NCI-H2171 (cell line): ENCODE measurements around the gene AHCYL2.
"Not testable (repeated sequence)": the region's sequence is repeated elsewhere in the genome, so short reads cannot be mapped to it uniquely, and the experiment has no call there.

Experiments used
- DNase-seq: peaks from one replicate; lab custom pipeline; 2025; lab: John Stamatoyannopoulos, UW

AHCYL2 gene

GRCh38 chr7:129209067-129209926, 15.5 kb upstream of the AHCYL2 start:
- DNase-seq = no peak

GRCh38 chr7:129210256-129210988, 14.4 kb upstream of the AHCYL2 start:
- peak; percentile 27 for DNase-seq

GRCh38 chr7:129210989-129211312, 13.9 kb upstream of the AHCYL2 start:
- DNase-seq = no peak

GRCh38 chr7:129212126-129212525, 12.7 kb upstream of the AHCYL2 start:
- no peak for DNase-seq

- DNase-seq = no peak
Measured at GRCh38 chr7:129212596-129212995, 12.2 kb upstream of the AHCYL2 start.

GRCh38 chr7:129213828-129214227, 11.0 kb upstream of the AHCYL2 start:
- DNase-seq = no peak

- DNase-seq = not testable (repeated sequence)
Measured at GRCh38 chr7:129215691-129216090, 9.1 kb upstream of the AHCYL2 start.

GRCh38 chr7:129216101-129216715, 8.6 kb upstream of the AHCYL2 start:
- DNase-seq = not testable (repeated sequence)

GRCh38 chr7:129216821-129217416, 7.9 kb upstream of the AHCYL2 start:
- DNase-seq = not testable (repeated sequence)

GRCh38 chr7:129218514-129219062, 6.2 kb upstream of the AHCYL2 start:
- peak; percentile 68 for DNase-seq

GRCh38 chr7:129219166-129219565, 5.7 kb upstream of the AHCYL2 start:
- not testable (repeated sequence) for DNase-seq

GRCh38 chr7:129222064-129222463, 2.8 kb upstream of the AHCYL2 start:
- peak; percentile 86 for DNase-seq

- peak; percentile 28 for DNase-seq
Measured at GRCh38 chr7:129225206-129225930, 538 bp downstream of the AHCYL2 start.

GRCh38 chr7:129225931-129226572, 1.2 kb downstream of the AHCYL2 start:
- DNase-seq = no peak

- peak; percentile 25 for DNase-seq
Measured at GRCh38 chr7:129227646-129228578, 3.1 kb downstream of the AHCYL2 start.

- no peak for DNase-seq
Measured at GRCh38 chr7:129228633-129229032, 3.8 kb downstream of the AHCYL2 start.

GRCh38 chr7:129231666-129232065, 6.8 kb downstream of the AHCYL2 start:
- no peak for DNase-seq

GRCh38 chr7:129238546-129238945, 13.7 kb downstream of the AHCYL2 start:
- DNase-seq = no peak

GRCh38 chr7:129240119-129240820, 15.4 kb downstream of the AHCYL2 start:
- DNase-seq = no peak
